Stimulated activated CD8-positive, alpha-beta memory T cell treated with anti-CD3 and anti-CD28 coated beads, Interleukin-7, amount 100 ng/mL, for 24 hours (primary cell): ENCODE data around the gene TDRD7.

Experiments
- DNase-seq: peaks from one replicate; pipeline ENCODE4 v3.0.0-alpha.2; 2020; ENCODE audit warnings: low read depth

The TDRD7 gene

GRCh38 chr9:97505845-97506244 lies 93.9 kb downstream of the TDRD7 start:
- no peak for DNase-seq

DNA sequence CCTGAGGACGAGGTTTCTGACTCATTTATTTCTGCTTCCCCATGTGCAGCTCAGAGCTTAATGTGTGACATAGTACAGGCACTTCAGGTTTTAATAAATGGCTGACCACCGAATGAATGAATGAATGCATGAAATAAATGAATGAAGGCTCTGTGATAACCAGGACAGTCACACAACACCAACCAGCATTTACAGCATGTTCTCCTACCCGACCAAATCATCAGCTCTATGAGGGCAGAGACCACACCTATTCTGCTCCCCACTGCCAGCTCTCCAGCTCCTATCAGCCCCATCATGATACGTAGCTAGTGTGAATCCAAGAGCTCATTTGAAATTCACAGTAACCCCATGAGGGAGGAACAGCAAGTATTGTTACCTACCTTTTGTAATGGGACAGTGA lies 94.4 kb downstream of the TDRD7 start:
- no peak for DNase-seq

GRCh38 chr9:97506787-97507186 lies 94.9 kb downstream of the TDRD7 start:
- no peak for DNase-seq

DNA sequence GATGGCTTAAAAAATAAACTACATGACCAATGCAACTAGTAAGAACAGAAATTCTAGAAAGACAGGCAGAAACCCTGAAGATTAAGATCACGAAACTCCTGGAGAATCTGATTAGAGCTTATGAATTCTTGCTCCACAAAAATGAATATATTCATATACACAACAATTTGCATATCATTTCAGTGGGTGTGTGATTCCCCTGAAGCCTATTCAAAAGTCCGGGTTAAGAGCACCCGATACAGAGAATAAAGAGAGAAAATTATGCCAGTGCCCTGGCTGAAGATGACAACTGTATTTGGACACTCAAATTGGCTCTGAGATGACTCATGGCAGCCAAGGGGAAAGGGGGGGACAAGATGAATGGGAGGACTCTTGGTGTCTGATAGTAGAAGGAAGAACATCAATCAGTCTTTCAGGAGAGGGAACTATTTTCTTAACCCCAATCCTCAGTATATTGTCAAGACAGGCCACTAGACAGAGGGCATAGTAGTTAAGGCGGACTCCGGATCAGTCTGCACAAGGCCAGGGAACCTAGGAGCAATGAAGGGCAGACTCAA lies 95.6 kb downstream of the TDRD7 start:
- DNase-seq, result no peak

GRCh38 chr9:97508852-97509251 lies 97.0 kb downstream of the TDRD7 start:
- no peak for DNase-seq

- DNase-seq, result no peak
These were observed 99.1 kb downstream of the TDRD7 start for GRCh38 chr9:97510797-97511654.

GRCh38 chr9:97511655-97512427 lies 99.9 kb downstream of the TDRD7 start:
- DNase-seq, result no peak

DNA sequence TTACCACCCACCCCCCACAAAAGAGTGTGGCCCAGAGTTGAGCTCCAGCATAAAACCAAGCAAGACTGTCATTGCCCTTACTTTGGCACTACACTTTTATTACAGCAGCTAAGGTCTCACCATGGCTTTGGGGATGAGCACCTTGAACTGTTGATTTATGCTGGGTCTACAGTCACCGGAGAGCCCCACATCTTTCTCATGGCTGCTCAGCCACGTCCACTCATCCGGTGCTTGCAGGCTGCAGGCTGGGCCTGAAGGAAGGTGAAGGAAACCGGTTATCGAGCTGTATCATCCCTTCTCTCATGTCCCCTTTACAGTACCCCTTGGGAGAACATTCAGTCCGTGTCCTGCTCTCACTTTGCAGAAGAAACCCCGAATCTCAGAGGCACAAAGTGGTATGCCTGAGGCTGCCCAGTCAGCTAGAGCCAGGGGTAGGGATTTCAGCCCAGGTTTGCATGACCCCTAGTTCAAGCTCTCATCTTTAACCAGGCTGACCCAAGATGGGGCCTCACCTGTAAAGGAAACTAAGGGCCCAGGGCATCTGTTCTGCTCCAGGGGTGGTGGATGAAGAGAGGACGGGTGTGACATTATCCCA lies 101.2 kb downstream of the TDRD7 start:
- no peak for DNase-seq

DNA sequence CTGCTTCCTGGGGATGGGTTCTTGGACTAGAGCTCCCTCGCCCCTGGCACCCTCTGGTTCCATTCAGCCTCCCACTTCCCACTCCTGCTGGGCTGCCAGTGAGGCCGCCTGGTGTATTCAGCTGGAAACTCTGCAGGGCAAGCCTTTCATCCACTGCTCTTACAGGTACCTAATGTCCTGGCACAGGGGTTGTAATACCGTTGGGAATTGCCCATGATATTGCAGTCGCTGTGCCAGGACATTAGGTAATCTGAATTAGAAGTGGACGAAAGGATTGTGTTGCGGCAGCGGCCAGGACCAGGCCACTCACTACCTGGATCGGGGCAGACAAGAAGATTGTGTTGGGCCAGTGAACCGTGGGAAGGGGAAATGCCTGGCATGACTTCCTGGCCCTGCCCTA lies 102.6 kb downstream of the TDRD7 start:
- DNase-seq, result no peak

GRCh38 chr9:97515662-97516061 lies 103.8 kb downstream of the TDRD7 start:
- DNase-seq, result no peak

DNA sequence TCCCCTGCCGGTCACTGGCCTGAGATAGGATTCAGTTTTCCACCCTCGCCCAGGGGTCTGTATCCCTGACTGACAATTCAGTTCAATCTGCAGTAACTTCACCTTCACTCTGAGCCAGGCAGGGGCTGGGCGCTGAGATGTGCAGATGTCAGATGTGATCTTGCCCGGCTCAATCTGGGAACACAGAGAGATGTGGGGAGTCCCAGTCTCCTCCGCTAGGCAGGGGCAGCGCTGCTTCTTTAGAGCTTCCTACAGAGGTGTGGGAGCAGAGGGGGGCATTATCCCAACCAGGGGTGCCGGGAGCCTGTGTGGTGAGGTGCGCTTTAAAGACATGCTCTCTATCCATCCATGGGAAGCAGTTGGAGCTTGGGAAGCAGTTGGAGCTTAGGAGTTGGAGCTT lies 104.2 kb downstream of the TDRD7 start:
- no peak for DNase-seq

DNA sequence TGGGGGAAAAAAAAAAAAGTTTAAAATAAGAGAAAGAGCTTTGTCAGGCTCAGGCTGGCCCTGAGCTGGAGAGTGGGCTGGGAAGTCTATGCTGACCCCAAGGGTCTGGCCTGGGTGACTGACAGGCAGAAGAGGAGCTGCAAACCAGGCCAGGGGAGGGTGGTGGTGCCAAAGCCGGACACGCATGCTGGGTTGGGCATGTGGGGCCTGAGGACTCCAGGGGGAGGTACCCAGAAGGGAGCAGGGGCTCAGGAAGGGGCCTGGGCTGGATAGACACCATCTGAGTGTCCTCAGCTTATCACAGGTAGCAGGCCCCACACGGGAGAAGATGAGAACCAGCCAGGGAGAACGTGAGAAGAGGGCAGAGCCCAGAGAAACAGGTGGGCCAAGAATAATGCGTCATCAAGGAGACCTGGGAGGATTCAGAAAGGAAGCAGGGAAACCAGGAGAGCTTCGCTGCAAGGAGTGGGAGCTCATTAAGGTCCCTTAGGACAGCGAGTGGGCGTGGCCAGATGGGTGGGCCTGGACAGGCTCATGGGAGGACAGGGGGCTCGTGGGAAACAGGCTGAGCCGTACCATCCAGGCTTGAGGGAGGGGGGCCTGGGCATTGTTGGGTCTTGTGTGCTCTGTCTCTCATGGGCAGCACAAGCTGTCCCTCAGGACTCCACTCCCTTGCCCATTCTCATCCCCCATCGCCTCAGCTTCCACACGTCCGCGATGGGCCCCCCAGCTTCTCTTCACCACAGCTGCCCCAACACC lies 105.6 kb downstream of the TDRD7 start:
- DNase-seq, result no peak

DNA sequence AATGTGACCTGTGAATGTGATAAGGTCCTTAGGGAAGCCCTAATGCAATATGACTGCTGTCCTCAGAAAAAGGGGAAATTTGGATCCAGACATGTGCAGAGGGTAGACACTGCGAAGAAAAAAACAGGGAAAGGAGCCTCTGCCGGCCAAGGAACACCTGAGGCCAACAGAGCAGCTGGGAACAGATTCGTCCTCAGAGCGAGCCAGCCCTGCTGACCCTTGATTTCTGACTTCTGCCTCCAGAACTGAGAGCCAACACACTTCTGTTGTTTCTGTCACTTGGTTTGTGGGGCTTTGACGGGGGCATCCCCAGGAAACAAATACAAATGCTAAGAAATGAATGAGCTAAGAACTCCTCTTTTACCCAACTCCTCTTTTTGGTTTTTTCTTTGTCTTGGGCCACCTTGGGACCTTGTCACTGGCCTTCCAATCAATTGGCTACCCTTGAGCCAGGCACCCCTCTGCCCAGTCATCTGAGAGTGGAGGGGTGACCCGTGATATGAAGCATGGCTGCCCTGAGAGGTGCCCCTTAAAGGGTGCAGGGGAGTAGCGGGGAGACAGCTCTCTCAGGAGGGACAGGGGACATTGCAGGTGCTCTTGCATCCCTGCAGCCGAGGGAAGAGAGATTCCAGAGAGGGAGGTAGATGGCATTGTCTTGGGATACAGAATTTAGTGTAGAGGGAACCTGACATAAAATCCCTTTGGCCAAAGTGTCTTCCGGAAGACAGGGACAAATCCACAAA lies 106.4 kb downstream of the TDRD7 start:
- DNase-seq, result no peak

GRCh38 chr9:97518909-97519307 lies 107.0 kb downstream of the TDRD7 start:
- DNase-seq, result no peak

DNA sequence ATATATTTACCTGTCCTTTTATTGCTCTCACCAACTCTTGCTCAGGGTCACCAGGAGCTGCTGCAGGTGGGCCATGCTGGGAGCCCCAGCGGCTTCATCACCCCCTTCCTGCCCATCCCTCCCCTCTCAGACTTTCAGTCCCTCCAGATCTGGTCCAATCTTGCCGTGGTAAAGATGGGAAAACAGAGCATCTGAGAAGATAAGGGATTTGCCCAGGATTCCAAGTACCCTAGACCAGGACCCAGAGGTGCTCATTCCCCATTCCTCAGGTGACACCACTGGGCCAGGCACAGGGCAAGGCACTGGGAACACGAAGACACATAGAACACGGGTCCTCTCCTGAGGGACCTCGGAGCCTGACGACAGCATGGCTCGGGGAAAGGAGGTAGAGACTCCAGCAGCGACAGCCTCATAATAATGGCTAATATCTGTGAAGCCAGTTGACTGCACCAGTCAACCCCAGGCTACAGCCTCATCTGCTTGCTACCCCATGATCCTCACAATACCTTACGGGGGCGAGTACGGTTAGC lies 107.6 kb downstream of the TDRD7 start:
- DNase-seq, result no peak

DNA sequence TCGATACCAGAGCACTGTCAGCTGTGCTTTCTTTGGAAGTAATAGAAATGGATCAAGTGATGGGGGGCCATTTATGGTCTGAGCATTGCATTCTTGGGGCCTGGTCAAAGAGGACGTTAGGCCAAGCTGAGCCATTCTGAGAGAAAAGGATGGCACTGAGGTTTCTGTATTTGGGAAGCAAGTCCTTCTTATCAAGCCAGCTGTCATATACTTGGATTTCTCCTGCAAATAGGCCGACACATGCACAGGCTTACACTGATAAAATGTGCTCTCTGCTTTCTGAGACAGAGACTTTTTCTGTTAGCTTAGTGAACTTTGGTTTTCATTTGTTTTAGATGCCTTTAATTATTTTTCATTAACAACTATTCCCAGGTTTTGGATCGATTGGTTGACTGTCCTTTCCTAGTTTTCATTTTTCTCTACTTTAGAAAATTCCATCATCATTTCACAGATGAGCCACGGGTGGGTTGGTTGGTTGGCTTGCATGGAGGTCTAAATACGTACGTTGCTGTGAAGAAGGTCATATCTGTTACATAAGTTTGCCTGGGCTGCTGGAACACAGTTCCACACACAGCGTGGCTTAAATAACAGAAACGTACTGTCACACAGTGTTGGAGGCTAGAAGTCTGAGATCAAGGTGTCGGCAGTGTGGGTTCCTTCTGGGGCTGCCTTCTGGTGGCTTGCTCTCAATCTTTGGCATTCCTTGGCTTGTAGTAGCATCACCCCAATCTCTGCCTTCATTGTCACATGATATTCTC lies 109.9 kb downstream of the TDRD7 start:
- DNase-seq, result no peak

DNA sequence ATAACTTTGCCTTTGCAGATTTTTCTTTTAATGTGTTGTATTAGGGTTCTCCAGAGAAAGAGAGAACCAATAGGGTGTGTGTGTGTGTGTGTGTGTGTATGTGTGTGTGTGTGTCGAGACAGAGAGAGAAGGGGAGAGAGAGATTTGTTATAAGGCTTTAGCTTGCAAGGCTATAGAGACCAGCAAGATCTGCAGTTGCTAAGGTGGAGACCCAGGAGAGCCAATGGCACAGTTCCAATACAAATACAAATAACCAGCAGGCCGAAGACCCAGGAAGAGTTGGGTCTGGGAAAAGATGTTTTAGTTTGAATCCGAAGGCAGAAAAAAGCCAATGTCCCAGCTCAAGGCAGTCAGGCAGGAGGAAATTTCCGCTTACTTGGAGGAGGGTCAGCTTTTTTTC lies 112.5 kb downstream of the TDRD7 start:
- no peak for DNase-seq

- no peak for DNase-seq
These were observed 113.6 kb downstream of the TDRD7 start for GRCh38 chr9:97525451-97525850.

DNA sequence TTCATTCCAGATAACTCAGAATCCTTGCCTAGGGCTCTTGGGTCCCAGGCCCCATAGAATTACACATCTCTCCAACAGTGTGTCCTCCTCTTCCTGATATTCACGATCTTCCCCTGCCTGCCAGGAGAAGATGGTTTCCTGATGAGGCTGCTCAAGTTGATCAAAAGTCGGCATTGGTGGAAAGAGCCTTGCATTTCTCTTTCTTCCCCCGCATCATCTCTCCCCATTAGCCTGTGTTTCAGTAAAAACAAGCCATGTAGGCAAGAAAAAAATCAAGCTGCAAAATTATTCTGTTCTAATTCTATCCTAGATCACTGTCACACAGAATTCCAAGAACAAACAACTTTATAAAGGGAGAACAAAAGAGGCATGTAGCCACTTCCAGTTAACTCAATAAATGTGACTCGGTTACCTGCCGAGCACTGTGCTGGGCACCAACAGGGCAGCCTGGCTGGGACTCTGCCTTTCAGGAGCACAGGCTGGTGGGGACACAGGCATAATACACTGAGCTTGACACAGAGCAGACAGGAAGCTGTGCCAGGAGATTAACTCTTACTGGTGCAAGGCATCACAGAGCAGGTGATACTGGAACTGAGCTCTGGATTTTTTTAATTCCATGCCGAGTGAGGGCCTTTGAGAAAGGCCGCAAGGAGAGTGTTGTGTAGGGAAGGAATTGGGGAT lies 115.1 kb downstream of the TDRD7 start:
- DNase-seq, result no peak
